Body of pancreas (tissue), 4 donors: ENCODE data around the gene SLC22A17. TPM values are rescaled to one million over a fixed set of nuclear protein-coding genes. Genes with fewer than 3 reads are reported as not detected.

Experiments used
- ATAC-seq: fragments of 150-250 bp; one replicate; pipeline ENCODE4 v1.9.1; 2016
- DNase-seq, 4 donors: peaks; one replicate each; pipeline ENCODE4 v3.0.0-alpha.2; 2019
- H3K27ac ChIP-seq, 4 donors: fragments of 200-600 bp; sonication (generic); 1 replicate in 3 of 4; 2 replicates in 1 of 4; pipeline versions ENCODE4 v1.5.1 to v1.6.1; 2016 to 2019; ENCODE audit warnings: mild to moderate bottlenecking in 1 of 4, mixed read lengths in 1 of 4, moderate library complexity in 1 of 4
- H3K27me3 ChIP-seq, 2 donors: fragments of 200-600 bp; sonication (generic); one replicate each; pipeline ENCODE4 v1.6.0; 2016; ENCODE audit warnings: mild to moderate bottlenecking in 1 of 2
- H3K36me3 ChIP-seq, 2 donors: fragments of 200-600 bp; sonication (generic); replicated peaks in 1 of 2; 2 replicates each; pipeline ENCODE4 v1.5.1; 2016; ENCODE audit warnings: low read depth in 2 of 2; ENCODE audit not compliant: insufficient read depth in 1 of 2
- H3K4me1 ChIP-seq: fragments of 200-600 bp; sonication (generic); one replicate; pipeline ENCODE4 v1.6.0; 2016
- H3K4me3 ChIP-seq, 2 donors: fragments of 200-600 bp; sonication (generic); 1 replicate in 1 of 2; 2 replicates in 1 of 2; pipeline ENCODE4 v1.5.1; 2016 to 2019
- H3K9me3 ChIP-seq, 3 donors: fragments of 200-600 bp; sonication (generic); 1 replicate in 2 of 3; 2 replicates in 1 of 3; pipeline ENCODE4 v1.5.1; 2016
- CTCF ChIP-seq, 7 experiments: fragments of 450-650 bp in 4 of 7; fragments of 200-600 bp in 3 of 7; sonication (generic) in 3 of 7; IDR thresholded peaks; one replicate each; pipeline ENCODE4 v1.5.1; 2016 to 2019; ENCODE audit warnings: antibody characterized with exemption in 7 of 7
- POLR2A ChIP-seq, 3 donors: fragments of 450-650 bp; IDR thresholded peaks; one replicate each; pipeline ENCODE4 v1.6.1; 2016; ENCODE audit warnings: antibody characterized with exemption in 3 of 3, mild to moderate bottlenecking in 2 of 3
- WGBS, 2 donors: methylation state at CpG; one replicate each; pipeline ENCODE4 v1.1.5; 2017; 5-methylcytosine and 5-hydroxymethylcytosine counted together
- intact Hi-C: fragments of 100-400 bp; cut with DNase I; formaldehyde crosslinking; loops from one replicate; pipeline ENCODE4 v1.15.1; 2023
- total RNA-seq, 2 donors: library from RNA; depleted of rRNA; stranded (reverse); fragments of >200 nt; gene quantifications; one replicate each; pipeline ENCODE4 v1.1.0, GENCODE V29; 2016

SLC22A17 gene
- total RNA-seq, 2 donors from 2014 or later: 20.8 to 36.6 TPM

GRCh38 chr14:23351681-23352505 lies 794 bp downstream of the SLC22A17 start:
- TF ChIP-seq POLR2A (IDR thresholded peaks at IDR 0.05) (no peak), CTCF (IDR thresholded peaks at IDR 0.05) (no peak)
- H3K27ac ChIP-seq: no peak overlapping the region
- no peaks in the 10 kb centered on the region for H3K9me3 ChIP-seq
- H3K27me3 ChIP-seq: no peaks in the 10 kb centered on the region
- peaks cover 16% of the 10 kb centered on the region for H3K4me1 ChIP-seq
- ATAC-seq (peak; percentile 34), DNase-seq (peak in 1 of 4 donors; percentile 20)
- H3K4me3 ChIP-seq: peak overlapping the region; percentile 42 to 80
- 15 to 33% methylated on average over 8 to 59 of the region's 61 CpGs for WGBS, 2 donors
- H3K36me3 ChIP-seq: no peaks in the 10 kb centered on the region
- intact Hi-C loops: no loop called here

GRCh38 chr14:23349156-23349845 lies 3.4 kb downstream of the SLC22A17 start:
- Histone ChIP-seq H3K36me3 (no peaks in the 10 kb centered on the region), H3K27ac (no peak overlapping the region), H3K4me3 (no peak overlapping the region), H3K4me1 (peaks cover 16% of the 10 kb centered on the region), H3K27me3 (no peaks in the 10 kb centered on the region), H3K9me3 (no peaks in the 10 kb centered on the region)
- ATAC-seq (no peak), DNase-seq (no peak)
- TF ChIP-seq POLR2A (IDR thresholded peaks at IDR 0.05) (no peak), CTCF (IDR thresholded peaks at IDR 0.05) (no peak)
- WGBS, 2 donors: 75 to 85% methylated on average over 8 of the region's 8 CpGs
- intact Hi-C loops: no loop called here

DNA sequence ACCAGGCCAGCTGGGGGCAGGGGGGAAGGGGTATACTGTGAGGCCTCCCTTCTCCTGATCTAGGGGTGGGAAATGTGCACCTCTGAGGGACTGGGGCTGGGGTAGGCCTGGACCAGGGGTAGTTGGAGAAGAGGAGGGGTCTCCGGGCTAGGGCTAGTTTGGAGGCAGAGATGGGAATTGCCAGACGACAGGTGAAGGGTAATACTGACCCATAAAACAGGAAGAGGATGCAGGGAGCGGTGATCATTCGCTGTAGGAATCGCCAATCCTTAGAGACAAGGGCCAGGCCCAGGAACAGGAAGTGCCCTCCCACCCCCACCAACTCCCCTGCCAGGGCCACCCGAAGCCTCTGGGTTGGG lies 4.4 kb downstream of the SLC22A17 start:
- peaks cover 16% of the 10 kb centered on the region for H3K4me1 ChIP-seq
- 89 to 91% methylated on average over 6 of the region's 6 CpGs for WGBS, 2 donors
- DNase-seq: no peak
- no peak overlapping the region for H3K4me3 ChIP-seq
- no peaks in the 10 kb centered on the region for H3K36me3 ChIP-seq
- H3K27me3 ChIP-seq: no peaks in the 10 kb centered on the region
- intact Hi-C loops: no loop called here
- TF ChIP-seq CTCF (IDR thresholded peaks at IDR 0.05) (no peak), POLR2A (IDR thresholded peaks at IDR 0.05) (no peak)
- ATAC-seq: no peak
- no peaks in the 10 kb centered on the region for H3K9me3 ChIP-seq
- no peak overlapping the region for H3K27ac ChIP-seq

DNA sequence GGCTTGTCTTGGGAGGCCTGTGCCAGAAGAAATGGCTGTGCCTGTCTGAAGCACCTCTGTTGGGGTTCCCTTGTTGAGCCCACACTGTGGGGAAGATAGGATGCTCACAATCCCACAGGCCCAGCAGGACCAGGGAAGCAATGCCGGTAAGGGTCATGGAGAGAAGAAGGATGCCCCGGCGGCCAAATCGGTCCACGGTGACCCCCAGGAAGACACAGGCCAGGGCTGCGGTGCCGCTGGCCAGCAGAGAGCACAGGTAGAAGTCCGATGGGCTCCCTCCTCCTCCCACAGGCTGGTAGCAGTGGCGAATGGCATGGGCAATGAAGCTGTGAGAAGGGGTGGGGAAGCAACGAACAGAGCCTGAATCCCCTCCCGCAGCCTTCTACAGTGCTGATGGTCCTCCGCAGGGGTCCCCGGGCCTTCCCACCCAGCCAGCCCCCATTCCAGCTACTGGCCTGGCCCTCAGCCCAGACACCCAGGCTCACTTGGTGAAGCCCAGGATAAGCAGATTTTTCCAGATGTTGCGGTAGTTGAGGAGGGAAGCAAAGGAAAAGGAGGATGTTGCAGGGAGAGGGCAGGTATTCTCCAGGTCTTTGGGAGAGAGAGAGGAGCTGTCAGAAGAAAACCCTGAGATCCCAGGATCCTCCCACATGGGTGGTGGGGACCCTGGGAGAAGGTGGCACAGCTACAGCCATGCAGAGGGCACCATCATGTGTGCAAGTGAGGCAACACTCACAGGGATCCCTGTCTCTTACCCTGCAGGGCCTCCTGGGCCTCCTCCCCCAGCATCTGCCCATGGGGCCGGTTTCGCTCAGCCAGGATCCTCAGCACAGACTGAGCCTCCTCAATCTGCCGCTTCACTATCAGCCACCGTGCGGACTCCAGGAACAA lies 5.0 kb downstream of the SLC22A17 start:
- WGBS, 2 donors: 96 to 99% methylated on average over 14 to 17 of the region's 19 CpGs
- intact Hi-C loops: no loop called here
- Histone ChIP-seq H3K27ac (no peak overlapping the region), H3K27me3 (no peaks in the 10 kb centered on the region), H3K9me3 (no peaks in the 10 kb centered on the region), H3K36me3 (no peaks in the 10 kb centered on the region), H3K4me1 (peaks cover 12% of the 10 kb centered on the region), H3K4me3 (no peak overlapping the region)
- DNase-seq (no peak), ATAC-seq (no peak)
- no peak for TF ChIP-seq POLR2A (IDR thresholded peaks at IDR 0.05)
